GM12891 (cell line): ENCODE results near the gene FLYWCH1.

Experiments
- DNase-seq: peaks from one replicate; pipeline ENCODE4 v3.0.0; 2011; ENCODE audit warnings: low spot score; ENCODE audit not compliant: insufficient read length
- FAIRE-seq: peaks from 2 replicates; lab custom pipeline; 2011; peaks lifted over from hg19 to GRCh38; lab: Jason Lieb, UNC
- PAX5 ChIP-seq: IDR thresholded peaks from 2 replicates; pipeline ENCODE4 v1.6.1; 2011; ENCODE audit warnings: low read length, moderate library complexity, mild to moderate bottlenecking; ENCODE audit not compliant: insufficient read depth, severe bottlenecking
- POLR2A ChIP-seq: IDR thresholded peaks from 2 replicates; pipeline ENCODE4 v1.6.1; 2011; ENCODE audit warnings: low read depth, low read length, control low read depth
- POLR2AphosphoS5 ChIP-seq: IDR thresholded peaks from 2 replicates; pipeline ENCODE4 v1.6.1; 2011; ENCODE audit warnings: low read depth, low read length, control low read depth
- POU2F2 ChIP-seq: IDR thresholded peaks from 2 replicates; pipeline ENCODE4 v1.6.1; 2011; ENCODE audit warnings: low read depth, mild to moderate bottlenecking, control low read depth, low read length, moderate library complexity
- SPI1 ChIP-seq: IDR thresholded peaks from 2 replicates; pipeline ENCODE4 v1.6.1; 2011; ENCODE audit warnings: low read depth, low read length, control low read depth
- TAF1 ChIP-seq: IDR thresholded peaks from 2 replicates; pipeline ENCODE4 v1.6.1; 2011; ENCODE audit warnings: low read depth, low read length, control low read depth

Gene FLYWCH1

DNA sequence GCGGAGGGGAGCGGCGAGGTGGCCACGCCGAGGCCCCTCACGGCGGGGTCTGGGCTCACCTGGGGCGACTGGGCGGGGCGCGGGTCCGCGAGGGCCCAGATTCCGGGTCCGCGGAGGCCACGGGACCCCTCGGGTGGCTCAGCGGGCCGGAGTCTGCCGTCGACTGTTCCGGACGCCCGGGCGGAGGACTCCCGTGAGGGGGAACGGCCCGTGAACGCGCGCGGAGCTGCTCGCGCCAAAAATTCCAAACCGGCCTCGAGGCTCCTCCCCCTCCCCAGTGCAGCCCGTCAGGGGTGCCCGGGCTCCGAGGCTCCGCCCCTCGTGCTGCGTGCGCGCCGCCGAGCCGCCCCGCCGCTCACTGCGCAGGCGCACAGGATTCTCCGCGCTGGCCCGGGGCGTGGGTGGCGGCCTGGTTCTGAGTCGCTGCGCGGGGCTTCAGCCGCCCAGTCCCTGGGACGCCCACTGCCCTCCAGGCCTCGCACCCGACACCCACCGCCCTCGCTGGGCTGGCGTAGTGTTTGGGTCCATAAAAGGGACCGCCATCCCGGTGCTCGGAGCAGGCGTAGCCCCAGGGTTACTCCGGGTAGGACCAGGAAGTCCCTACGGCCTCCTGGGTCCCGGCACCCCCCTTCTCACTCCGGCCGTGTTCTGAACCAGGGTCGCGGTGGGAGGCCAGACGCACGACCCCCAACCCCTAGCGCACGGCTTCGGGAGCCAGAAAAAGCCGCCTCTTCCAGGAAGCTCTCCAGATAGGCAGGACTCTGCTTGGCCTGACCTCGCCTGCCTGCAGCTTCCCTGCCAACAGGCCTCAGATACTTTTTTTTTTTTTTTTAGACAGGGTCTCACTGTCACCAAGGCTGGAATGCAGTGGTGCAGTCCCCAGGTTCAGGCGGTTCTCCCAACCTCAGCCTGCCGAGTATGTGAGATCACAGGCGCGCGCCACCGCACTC, 68.8 kb downstream of the FLYWCH1 start, which contains the start of gene PKMYT1:
PKMYT1 (minus strand) TSS at position 220 of the 950 bp plus-strand sequence. CDS start 789 bp downstream, outside the sequence.
- DNase-seq: peak; percentile 100
- peak; percentile 98 for FAIRE-seq
- TF ChIP-seq POU2F2 (no peak), PAX5 (no peak), POLR2AphosphoS5 (peak; percentile 79; the same call in 1 of the 2 replicates), TAF1 (peak; percentile 56; the same call in 1 of the 2 replicates), POLR2A (peak; percentile 81)

DNA sequence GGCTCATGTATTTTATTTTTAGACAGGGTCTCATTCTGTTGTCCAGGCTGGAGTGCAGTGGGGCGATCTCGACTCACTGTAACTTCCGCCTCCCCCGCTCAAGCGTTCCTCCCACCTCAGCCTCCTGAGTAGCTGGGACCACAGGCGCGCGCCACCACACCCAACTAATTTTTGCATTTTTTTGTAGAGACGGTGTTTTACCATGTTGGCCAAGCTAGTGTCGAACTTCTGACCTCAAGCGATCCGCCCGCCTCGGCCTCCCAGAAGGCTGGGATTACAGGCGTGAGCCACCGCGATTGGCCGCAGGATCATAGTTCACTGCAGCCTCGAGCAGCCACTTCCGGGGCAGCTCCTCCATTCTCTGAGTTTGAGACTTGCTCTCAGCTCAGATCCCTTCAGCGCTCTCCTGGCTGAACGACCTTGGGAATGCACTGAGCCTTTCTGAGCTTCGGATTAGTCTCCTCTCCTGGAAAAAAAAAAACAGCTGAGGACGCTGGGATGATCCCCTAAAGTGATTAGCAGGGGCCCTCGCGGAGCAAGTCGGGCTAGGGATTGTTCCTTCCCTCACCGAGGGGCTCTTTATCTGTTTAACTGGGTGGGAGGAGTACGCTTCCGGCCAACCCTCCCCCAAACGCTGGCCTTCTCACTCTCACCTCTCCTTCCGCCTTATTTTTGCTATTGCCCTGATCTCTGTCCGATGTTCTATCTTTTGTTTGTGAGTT, 69.6 kb downstream of the FLYWCH1 start:
- TF ChIP-seq TAF1 (no peak), PAX5 (no peak), POU2F2 (no peak), POLR2A (no peak), SPI1 (no peak), POLR2AphosphoS5 (no peak)
- no peak for DNase-seq
- no peak for FAIRE-seq

DNA sequence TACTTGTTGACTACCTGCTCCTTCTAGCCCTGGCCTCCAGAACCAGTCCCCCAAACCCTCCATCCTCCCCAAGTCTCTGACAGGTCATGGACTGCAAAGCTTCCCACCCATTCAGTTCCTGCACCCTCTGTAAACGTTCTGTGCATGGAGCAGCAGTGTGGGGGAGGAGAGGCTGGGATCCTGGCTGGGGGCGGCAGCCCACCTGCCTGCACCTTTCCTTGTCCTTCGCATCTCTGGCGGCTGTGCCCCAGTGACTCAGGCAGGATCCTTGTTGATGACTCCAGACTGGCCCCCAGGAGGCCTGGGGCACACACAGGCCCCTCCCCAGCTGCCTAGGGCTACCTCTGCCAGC, 70.1 kb downstream of the FLYWCH1 start:
- FAIRE-seq: no peak
- no peak for TF ChIP-seq POLR2AphosphoS5
- TF ChIP-seq POU2F2: no peak
- no peak for TF ChIP-seq PAX5
- no peak for TF ChIP-seq SPI1
- TF ChIP-seq POLR2A: no peak
- TF ChIP-seq TAF1: no peak
- no peak for DNase-seq

DNA sequence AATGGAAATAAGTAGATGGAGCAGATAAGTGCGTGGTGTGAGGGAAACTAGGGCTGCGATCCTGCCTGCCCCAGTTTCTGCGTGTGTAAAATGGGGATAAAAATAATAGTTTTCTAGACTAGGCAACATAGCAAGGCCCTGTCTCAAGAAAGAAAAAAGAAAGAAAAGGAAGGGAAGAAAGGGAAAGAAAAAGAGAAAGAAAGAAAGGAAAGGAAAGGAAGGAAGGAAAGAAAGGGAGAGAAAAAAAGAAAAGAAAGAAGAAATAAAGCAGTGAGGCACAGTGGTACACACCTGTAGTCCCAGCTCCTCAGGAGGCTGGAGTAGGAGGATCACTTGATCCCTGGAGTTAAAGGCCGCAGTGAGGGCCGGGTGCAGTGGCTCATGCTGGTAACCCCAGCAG, 70.7 kb downstream of the FLYWCH1 start:
- no peak for FAIRE-seq
- no peak for DNase-seq
- no peak for TF ChIP-seq POLR2AphosphoS5
- no peak for TF ChIP-seq POU2F2
- TF ChIP-seq TAF1: no peak
- no peak for TF ChIP-seq SPI1

DNA sequence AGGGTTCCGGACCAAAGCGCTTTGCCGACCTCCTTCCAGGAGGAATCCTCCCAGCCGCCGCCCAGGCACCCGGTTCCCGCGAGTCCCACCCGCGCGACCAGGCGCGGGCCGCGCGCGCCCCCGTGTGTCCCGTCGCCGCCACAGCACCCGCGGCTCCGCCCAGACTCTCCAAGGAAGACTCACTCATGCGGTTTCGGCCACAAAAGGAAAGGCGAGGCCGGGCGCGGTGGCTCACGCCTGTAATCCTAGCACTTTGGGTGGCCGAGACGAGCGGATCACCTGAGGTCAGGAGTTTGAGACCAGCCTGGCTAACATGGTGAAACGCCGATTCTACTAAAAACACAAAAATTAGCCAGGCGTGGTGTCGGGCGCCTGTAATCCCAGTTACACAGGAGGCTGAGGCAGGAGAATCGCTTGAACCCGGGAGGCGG, 72.0 kb downstream of the FLYWCH1 start:
- no peak for TF ChIP-seq PAX5
- no peak for TF ChIP-seq POLR2AphosphoS5
- no peak for TF ChIP-seq POU2F2
- TF ChIP-seq SPI1: no peak
- TF ChIP-seq POLR2A: no peak
- FAIRE-seq: peak; percentile 40
- DNase-seq: peak; percentile 92

DNA sequence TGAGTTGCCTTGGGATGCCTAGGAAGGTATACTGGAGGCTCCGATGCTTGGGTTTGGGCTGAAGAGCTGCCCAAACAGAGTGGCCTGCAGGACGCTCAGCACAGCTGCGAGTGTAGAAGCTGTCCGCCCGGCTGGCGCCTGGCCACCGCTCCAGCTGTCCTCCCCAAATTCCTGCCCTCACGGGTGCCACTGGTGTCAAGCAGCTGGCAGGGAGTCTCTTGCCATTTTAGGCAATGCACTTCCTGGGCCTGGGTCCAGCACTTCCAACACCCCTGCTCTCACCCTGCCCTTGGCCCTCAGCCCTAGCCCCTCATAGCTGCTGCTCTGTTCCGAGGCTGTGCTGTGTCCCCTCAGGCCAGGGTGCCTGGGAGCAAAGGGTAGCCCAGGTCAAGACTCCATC, 73.7 kb downstream of the FLYWCH1 start:
- no peak for TF ChIP-seq POLR2AphosphoS5
- TF ChIP-seq POU2F2: no peak
- TF ChIP-seq SPI1: no peak
- no peak for TF ChIP-seq POLR2A
- TF ChIP-seq PAX5: no peak
- TF ChIP-seq TAF1: no peak
- DNase-seq (no peak), FAIRE-seq (no peak)

DNA sequence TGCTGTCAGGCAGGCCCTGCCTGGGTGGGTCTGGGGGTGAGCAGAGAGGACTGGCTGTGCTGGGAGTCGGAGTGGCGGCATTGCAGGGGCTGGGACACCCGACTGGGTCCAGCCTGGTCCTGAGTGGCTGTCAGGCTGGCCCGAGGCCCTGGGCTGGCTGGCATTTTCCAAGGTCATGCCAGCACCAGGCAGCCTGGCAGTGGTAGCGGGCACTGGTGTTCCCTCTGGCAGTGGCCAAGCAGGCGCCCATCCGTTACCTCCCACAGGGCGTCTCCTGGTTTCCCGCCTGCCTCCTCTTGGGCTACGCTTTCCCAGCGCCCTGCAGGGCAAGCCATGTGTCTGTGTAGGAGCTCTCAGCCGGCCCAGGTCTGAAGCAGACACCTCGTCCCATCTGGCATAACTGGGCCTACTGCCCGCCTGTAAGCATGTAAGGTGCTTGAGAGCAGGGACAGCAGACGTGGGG, 74.2 kb downstream of the FLYWCH1 start:
- TF ChIP-seq POLR2AphosphoS5: no peak
- no peak for TF ChIP-seq POU2F2
- FAIRE-seq (no peak), DNase-seq (no peak)

DNA sequence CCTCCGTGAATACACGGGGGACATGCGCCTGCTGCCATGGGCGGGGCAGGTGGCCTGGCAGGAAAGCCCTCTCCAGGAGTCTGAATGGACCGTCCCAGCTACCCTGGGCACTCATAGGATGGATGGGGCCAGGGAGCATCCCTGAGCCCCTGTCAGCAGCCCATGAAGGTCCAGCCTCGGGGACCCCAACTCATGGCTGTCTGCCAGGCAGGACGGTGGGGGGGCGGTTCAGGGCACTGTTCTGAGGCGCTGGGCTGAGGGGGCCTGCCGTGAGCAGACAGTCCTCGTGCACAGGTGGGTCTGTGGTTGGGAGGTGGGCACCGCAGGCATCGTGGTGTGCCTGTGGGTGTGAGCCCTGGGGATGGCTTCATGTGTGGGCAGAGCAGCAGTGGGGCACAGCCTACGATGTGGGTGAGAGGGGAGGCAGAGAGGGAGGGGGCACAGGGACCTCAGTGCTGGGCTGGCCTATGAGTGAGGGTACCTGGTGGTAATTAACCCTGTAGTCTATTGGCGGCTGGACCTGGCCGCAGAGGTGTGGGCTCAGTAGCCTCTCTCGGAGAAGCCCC, 75.0 kb downstream of the FLYWCH1 start:
- no peak for DNase-seq
- no peak for FAIRE-seq
- no peak for TF ChIP-seq POLR2A
- TF ChIP-seq PAX5: no peak
- TF ChIP-seq POU2F2: no peak
- TF ChIP-seq TAF1: no peak
- no peak for TF ChIP-seq POLR2AphosphoS5
- no peak for TF ChIP-seq SPI1

DNA sequence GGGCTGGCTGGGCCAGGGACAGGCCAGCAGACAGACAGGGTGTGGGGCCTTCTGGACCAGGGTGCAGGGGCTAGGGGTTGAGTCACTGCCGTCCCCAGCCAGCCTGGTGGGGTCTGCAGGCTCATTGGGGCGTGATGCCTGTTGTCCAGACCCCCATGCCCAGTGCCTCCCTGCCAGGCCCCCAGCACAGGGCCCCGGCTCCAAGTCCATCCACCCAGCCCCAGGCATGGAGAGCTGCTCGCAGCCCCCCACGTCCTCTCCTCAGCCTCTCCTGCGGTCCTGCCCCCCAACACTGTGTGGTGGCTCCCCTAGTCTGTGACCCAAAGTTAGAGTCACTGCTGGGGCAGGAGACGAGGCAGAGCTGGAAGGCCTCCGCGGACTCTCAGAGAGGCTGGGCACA, 75.6 kb downstream of the FLYWCH1 start:
- TF ChIP-seq POLR2A: no peak
- no peak for FAIRE-seq
- DNase-seq: no peak
